Measurements from ENCODE around the gene WDR7.

The WDR7 gene

GRCh38 chr18:56947236-56947635, 296.1 kb downstream of the WDR7 start:
- TF ChIP-seq Cebpa-rat (IDR thresholded peaks at IDR 0.05), result no peak
- Histone ChIP-seq H3K9me3 (replicated peaks in 1 of 11) (no peaks in the 10 kb centered on the region), H3K27ac (no peak overlapping the region), H3K9ac (no peak overlapping the region), H3K36me3 (0 out of 22 replicates have a peak, but pooled peaks cover 0 to 4% (median 0%) of the 10 kb centered on the region in 11 experiments), H3K4me2 (no peak overlapping the region), H3K4me3 (no peak overlapping the region), H4K20me1 (no peaks in the 10 kb centered on the region), H3K4me1 (no peaks in the 10 kb centered on the region), H3K27me3 (no peaks in the 10 kb centered on the region)

DNA sequence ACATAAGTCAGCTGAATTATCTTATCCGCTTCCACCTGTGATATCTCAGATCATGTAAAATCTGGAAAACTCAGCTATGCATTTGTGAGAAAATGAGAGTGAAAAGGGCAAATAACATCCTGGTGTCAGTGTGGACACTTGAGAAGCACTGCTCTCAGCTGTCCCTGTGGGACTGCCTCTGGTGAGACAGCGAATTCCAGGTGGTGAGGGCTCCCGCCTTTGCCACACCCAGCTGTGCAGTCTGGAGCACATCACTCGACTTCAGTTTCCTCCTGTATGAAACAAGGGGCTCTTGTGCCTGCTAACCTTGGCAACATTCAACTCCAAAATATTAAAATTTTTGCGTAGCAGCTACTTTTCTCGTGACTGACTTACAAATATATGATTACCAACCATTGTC, 300.9 kb downstream of the WDR7 start:
- no peaks in the 10 kb centered on the region for H3K27me3 ChIP-seq
- no peaks in the 10 kb centered on the region for H4K20me1 ChIP-seq
- H3K4me2 ChIP-seq, result no peak overlapping the region
- 0 out of 22 replicates have a peak, but pooled peaks cover 0 to 4% (median 0%) of the 10 kb centered on the region in 11 experiments for H3K36me3 ChIP-seq
- H3K9me3 ChIP-seq (replicated peaks in 1 of 11), result no peaks in the 10 kb centered on the region
- H3K4me1 ChIP-seq, result no peaks in the 10 kb centered on the region
- no peak overlapping the region for H3K9ac ChIP-seq
- no peak for TF ChIP-seq Cebpa-rat (IDR thresholded peaks at IDR 0.05)
- no peak overlapping the region for H3K27ac ChIP-seq
- H3K4me3 ChIP-seq, result no peak overlapping the region

DNA sequence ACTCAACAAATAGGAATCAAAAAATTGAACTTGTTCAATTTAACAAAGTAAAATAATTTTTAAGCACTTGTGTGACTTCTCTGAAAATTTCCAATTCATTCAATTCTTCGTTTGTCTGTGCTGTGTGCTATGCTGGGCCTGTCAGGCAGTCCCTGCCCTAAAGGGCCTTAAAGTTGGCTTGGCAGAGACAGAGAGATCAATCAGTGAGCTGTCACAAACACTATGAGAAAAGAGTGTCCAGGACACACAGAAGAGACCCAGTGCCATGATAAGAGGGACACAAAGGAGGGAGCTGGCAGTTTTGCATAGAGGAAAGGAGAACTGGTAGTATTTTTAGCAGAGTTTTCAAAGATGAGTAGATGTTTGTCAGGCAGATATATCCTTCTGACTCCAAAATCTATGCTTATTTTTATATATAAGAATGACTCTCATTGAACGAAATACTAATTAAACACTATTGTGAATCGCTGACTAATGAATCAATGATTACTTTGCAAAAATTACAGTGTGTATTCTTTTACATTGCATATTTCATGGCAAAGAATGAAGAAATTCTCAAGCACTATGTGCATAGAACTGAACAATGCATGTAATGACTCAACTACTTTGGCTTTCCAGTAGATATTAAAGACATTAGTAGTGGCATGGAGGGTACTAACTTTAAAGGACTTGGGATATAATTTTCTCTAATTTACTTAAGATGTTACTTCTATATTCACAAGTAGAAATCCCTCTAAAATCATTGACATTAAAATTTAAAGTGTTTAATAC, 302.5 kb downstream of the WDR7 start:
- Histone ChIP-seq H3K9ac (no peak overlapping the region), H3K27ac (no peak overlapping the region), H4K20me1 (no peaks in the 10 kb centered on the region), H3K27me3 (no peaks in the 10 kb centered on the region), H3K36me3 (no peaks in the 10 kb centered on the region; a peak in 1 of 22 replicates), H3K4me2 (no peak overlapping the region), H3K4me1 (no peaks in the 10 kb centered on the region), H3K9me3 (replicated peaks in 1 of 11) (no peaks in the 10 kb centered on the region), H3K4me3 (no peak overlapping the region)
- TF ChIP-seq Cebpa-rat (IDR thresholded peaks at IDR 0.05), result no peak

GRCh38 chr18:56955490-56955889, 304.3 kb downstream of the WDR7 start:
- H3K9me3 ChIP-seq (replicated peaks in 1 of 11), result no peaks in the 10 kb centered on the region
- no peaks in the 10 kb centered on the region for H4K20me1 ChIP-seq
- no peak overlapping the region for H3K4me3 ChIP-seq
- H3K36me3 ChIP-seq, result no peaks in the 10 kb centered on the region; a peak in 1 of 22 replicates
- no peaks in the 10 kb centered on the region for H3K27me3 ChIP-seq
- no peak for TF ChIP-seq Cebpa-rat (IDR thresholded peaks at IDR 0.05)
- H3K4me2 ChIP-seq, result no peak overlapping the region
- no peaks in the 10 kb centered on the region for H3K4me1 ChIP-seq
- H3K9ac ChIP-seq, result no peak overlapping the region
- H3K27ac ChIP-seq, result no peak overlapping the region

GRCh38 chr18:56959120-56959519, 308.0 kb downstream of the WDR7 start:
- Histone ChIP-seq H3K27me3 (no peaks in the 10 kb centered on the region), H3K9ac (no peak overlapping the region), H3K36me3 (peaks cover 0 to 6% (median 0%) of the 10 kb centered on the region in 11 experiments; a peak in 2 of 22 replicates), H3K9me3 (replicated peaks in 1 of 11) (no peaks in the 10 kb centered on the region), H3K4me2 (no peak overlapping the region), H3K4me3 (no peak overlapping the region), H3K4me1 (no peaks in the 10 kb centered on the region), H3K27ac (no peak overlapping the region), H4K20me1 (no peaks in the 10 kb centered on the region)
- TF ChIP-seq Cebpa-rat (IDR thresholded peaks at IDR 0.05), result no peak

DNA sequence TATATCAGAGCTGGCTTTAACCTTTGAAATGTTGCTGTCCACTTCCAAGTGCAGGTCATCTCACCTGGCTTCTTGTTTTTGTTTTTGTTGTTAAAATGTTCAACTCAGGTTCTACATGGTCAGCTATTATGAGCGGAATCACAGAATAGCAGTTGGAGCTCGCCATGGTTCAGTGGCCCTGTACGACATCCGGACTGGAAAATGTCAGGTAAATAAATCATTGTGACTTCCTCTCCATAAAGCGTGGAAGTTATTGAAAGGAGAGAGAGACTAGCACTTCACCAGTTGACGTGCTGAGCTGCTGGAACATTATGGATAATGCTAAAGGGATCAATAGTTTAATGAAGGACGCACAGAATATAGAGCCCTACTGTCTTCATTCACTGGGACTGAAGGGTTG, 311.2 kb downstream of the WDR7 start:
- H3K9me3 ChIP-seq (replicated peaks in 1 of 11), result no peaks in the 10 kb centered on the region
- H3K4me2 ChIP-seq, result no peak overlapping the region

DNA sequence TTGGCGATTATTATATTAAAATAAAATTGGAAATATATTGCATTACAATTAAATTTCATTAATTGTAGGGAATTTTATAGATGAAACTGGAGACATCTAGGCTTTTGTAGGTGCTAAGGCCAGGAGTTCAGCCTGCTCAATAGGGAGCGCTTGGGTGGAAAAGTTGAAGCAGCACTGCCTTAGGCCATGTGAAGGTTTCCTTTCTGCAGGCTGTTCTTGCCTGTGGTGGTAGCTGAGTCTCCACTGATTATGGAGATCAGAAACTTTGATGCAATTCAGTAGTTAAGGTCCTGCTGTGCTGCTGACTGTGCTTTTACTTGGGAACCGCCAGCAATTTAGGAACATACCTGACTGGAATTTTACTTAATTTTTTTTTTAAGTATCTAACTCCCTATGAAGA, 315.9 kb downstream of the WDR7 start:
- H4K20me1 ChIP-seq, result no peaks in the 10 kb centered on the region
- TF ChIP-seq Cebpa-rat (IDR thresholded peaks at IDR 0.05), result no peak
- no peaks in the 10 kb centered on the region for H3K9me3 ChIP-seq (replicated peaks in 1 of 11)
- no peak overlapping the region for H3K27ac ChIP-seq
- no peak overlapping the region for H3K4me2 ChIP-seq
- H3K4me3 ChIP-seq, result no peak overlapping the region
- H3K27me3 ChIP-seq, result no peaks in the 10 kb centered on the region
- no peaks in the 10 kb centered on the region for H3K4me1 ChIP-seq
- no peak overlapping the region for H3K9ac ChIP-seq
- peaks cover 0 to 22% (median 0%) of the 10 kb centered on the region in 11 experiments; a peak in 3 of 22 replicates for H3K36me3 ChIP-seq

More for the DNA sequence above, 311.2 kb downstream of the WDR7 start:
- no peak for TF ChIP-seq Cebpa-rat (IDR thresholded peaks at IDR 0.05)
- Histone ChIP-seq H3K27ac (no peak overlapping the region), H3K27me3 (no peaks in the 10 kb centered on the region), H3K9ac (no peak overlapping the region), H4K20me1 (no peaks in the 10 kb centered on the region), H3K36me3 (peaks cover 0 to 18% (median 0%) of the 10 kb centered on the region in 11 experiments; a peak in 3 of 22 replicates), H3K4me1 (no peaks in the 10 kb centered on the region), H3K4me3 (no peak overlapping the region)

DNA sequence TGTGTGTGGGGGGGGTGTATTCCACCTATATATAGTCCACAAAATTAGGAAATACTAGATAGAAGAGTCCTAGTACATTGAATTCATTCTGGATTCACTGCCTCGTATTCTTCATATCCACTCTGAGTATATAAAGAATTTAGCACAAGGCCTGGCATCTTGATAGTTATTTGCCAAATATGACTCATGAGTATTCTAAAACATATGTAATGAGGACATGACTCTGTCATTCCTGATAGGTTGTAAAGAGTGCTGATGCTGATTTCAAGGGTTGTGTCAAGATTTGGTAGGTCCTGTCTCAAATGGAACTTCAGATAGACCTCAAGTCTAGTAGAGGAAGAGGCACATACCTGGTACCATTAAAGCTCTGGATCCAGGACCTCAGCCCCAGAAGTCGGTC, 322.3 kb downstream of the WDR7 start:
- H3K36me3 ChIP-seq, result peaks cover 0 to 14% (median 0%) of the 10 kb centered on the region in 11 experiments; a peak in 4 of 22 replicates
- H3K4me1 ChIP-seq, result no peaks in the 10 kb centered on the region
- no peak overlapping the region for H3K4me3 ChIP-seq
- no peak overlapping the region for H3K27ac ChIP-seq
- no peaks in the 10 kb centered on the region for H3K9me3 ChIP-seq (replicated peaks in 1 of 11)
- H3K4me2 ChIP-seq, result no peak overlapping the region
- TF ChIP-seq Cebpa-rat (IDR thresholded peaks at IDR 0.05), result no peak
- H3K27me3 ChIP-seq, result no peaks in the 10 kb centered on the region
- H4K20me1 ChIP-seq, result no peaks in the 10 kb centered on the region
- no peak overlapping the region for H3K9ac ChIP-seq

DNA sequence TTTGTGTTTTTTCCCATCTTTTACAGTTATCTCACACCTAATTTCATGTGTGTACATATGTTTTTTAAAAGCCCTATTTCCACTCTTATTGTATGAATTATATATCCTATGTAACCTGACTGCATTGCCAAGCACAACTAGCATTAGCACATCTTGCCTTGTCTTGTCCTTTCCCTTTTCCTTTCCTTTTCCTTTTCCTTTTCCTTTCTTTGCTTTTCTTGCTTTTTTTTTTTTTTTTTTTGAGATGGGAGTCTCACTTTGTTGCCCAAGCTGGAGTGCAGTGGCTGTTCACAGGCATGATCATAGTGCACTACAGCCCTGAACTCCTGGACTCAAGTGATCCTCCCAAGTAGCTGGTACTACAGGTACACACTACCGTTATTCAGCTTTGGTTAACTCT, 323.0 kb downstream of the WDR7 start:
- no peaks in the 10 kb centered on the region for H3K9me3 ChIP-seq (replicated peaks in 1 of 11)
- H3K36me3 ChIP-seq, result peaks cover 0 to 13% (median 0%) of the 10 kb centered on the region in 11 experiments; a peak in 4 of 22 replicates
- H3K4me1 ChIP-seq, result no peaks in the 10 kb centered on the region
- H3K27ac ChIP-seq, result no peak overlapping the region
- no peak overlapping the region for H3K4me2 ChIP-seq
- H3K27me3 ChIP-seq, result no peaks in the 10 kb centered on the region
- no peak overlapping the region for H3K9ac ChIP-seq
- no peaks in the 10 kb centered on the region for H4K20me1 ChIP-seq
- TF ChIP-seq Cebpa-rat (IDR thresholded peaks at IDR 0.05), result no peak
- no peak overlapping the region for H3K4me3 ChIP-seq

DNA sequence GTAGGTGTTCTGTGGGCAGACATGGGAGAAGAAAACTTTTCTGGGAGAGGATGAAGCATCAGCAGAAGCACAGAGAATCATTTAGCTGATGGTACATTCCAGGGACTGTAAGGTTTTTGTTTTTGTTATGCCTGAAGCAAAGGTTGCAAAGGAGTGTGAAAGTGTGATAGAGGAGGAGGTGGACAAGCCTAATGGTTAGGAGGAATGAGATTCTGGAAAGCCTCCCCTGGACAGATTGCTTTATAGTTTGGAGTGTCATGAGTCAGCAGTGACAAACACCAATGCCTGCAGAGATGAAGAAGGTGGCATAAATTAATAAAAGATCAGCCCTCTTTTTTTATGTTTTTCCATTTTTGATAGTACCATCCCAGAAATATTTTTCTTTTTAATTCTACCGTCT, 324.1 kb downstream of the WDR7 start:
- H3K4me3 ChIP-seq, result no peak overlapping the region
- H3K27me3 ChIP-seq, result no peaks in the 10 kb centered on the region
- no peak overlapping the region for H3K27ac ChIP-seq

More for the DNA sequence above, 324.1 kb downstream of the WDR7 start:
- no peak overlapping the region for H3K4me2 ChIP-seq
- H4K20me1 ChIP-seq, result no peaks in the 10 kb centered on the region
- H3K9ac ChIP-seq, result no peak overlapping the region
- TF ChIP-seq Cebpa-rat (IDR thresholded peaks at IDR 0.05), result no peak
- H3K4me1 ChIP-seq, result no peaks in the 10 kb centered on the region
- H3K36me3 ChIP-seq, result peaks cover 0 to 15% (median 0%) of the 10 kb centered on the region in 11 experiments; a peak in 4 of 22 replicates
- H3K9me3 ChIP-seq (replicated peaks in 1 of 11), result no peaks in the 10 kb centered on the region

All from BLaER1 treated with 17β-estradiol and CSF1 and Interleukin-3, amounts not matched to agents 10 nM and 100 nM (cell line).